ENCODE results near the gene SLC4A2. TPM values are rescaled to one million over a fixed set of nuclear protein-coding genes. Genes with fewer than 3 reads are reported as not detected.

Gene SLC4A2
- total RNA-seq, 1 experiment from 2014 or later = 164 TPM

DNA sequence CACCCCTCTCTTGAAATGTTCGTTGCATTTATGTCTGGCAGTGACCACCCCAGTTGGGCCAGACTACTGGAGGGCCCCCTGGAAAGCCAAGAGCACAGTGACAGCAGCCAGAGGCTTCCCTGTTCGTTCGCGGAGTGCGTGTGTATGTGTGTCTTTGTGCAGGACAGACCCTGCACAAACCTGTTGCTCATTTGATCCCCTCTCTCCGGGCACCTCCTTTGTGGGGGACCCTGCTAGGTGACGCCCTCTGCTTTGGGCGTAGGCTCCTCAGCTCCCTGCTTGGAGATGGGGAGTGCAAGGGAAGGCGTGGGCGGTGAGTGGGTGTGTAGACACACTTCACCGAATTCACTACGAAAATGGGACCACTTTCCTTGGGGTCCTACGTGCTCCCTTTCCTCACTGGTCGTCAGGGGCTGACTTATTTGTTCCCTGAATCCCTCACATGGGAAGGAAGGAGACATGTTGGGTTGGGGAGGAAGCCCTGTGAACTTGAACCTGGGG is 65.6 kb downstream of the SLC4A2 start:
- no peaks in the 10 kb centered on the region for H3K9me3 Mint-ChIP-seq
- peaks cover 5% of the 10 kb centered on the region; the same call in 1 of the 2 replicates for H3K27me3 Mint-ChIP-seq (ENCODE audit: low read depth)
- TF ChIP-seq MYBL2 (CRISPR knock-in tag; IDR thresholded peaks at IDR 0.05) = no peak
- no peak for TF ChIP-seq JAZF1 (CRISPR knock-in tag; IDR thresholded peaks at IDR 0.05)
- TF ChIP-seq CREM (CRISPR knock-in tag; IDR thresholded peaks at IDR 0.05) = no peak
- TF ChIP-seq, protein P1, sequence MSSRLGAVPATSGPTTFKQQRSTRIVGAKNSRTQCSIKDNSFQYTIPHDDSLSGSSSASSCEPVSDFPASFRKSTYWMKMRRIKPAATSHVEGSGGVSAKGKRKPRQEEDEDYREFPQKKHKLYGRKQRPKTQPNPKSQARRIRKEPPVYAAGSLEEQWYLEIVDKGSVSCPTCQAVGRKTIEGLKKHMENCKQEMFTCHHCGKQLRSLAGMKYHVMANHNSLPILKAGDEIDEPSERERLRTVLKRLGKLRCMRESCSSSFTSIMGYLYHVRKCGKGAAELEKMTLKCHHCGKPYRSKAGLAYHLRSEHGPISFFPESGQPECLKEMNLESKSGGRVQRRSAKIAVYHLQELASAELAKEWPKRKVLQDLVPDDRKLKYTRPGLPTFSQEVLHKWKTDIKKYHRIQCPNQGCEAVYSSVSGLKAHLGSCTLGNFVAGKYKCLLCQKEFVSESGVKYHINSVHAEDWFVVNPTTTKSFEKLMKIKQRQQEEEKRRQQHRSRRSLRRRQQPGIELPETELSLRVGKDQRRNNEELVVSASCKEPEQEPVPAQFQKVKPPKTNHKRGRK (CRISPR knock-in tag; IDR thresholded peaks at IDR 0.05; ENCODE audit: borderline replicate concordance) = no peak
- no peak for TF ChIP-seq SOX15 (CRISPR knock-in tag; IDR thresholded peaks at IDR 0.05)
- TF ChIP-seq, protein P2, sequence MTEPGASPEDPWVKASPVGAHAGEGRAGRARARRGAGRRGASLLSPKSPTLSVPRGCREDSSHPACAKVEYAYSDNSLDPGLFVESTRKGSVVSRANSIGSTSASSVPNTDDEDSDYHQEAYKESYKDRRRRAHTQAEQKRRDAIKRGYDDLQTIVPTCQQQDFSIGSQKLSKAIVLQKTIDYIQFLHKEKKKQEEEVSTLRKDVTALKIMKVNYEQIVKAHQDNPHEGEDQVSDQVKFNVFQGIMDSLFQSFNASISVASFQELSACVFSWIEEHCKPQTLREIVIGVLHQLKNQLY (CRISPR knock-in tag; IDR thresholded peaks at IDR 0.05) = no peak
- TF ChIP-seq, protein P3, sequence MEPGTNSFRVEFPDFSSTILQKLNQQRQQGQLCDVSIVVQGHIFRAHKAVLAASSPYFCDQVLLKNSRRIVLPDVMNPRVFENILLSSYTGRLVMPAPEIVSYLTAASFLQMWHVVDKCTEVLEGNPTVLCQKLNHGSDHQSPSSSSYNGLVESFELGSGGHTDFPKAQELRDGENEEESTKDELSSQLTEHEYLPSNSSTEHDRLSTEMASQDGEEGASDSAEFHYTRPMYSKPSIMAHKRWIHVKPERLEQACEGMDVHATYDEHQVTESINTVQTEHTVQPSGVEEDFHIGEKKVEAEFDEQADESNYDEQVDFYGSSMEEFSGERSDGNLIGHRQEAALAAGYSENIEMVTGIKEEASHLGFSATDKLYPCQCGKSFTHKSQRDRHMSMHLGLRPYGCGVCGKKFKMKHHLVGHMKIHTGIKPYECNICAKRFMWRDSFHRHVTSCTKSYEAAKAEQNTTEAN (CRISPR knock-in tag; IDR thresholded peaks at IDR 0.05) = no peak
- ChIA-PET POLR2A (interaction anchor here (0.6 kb wide), 1 partner anchor 219 kb away, joined by 3 read pairs; no protein-coding TSS in a partner anchor), CTCF (interaction anchor here (0.8 to 4.2 kb wide), 21 partner anchors 8 to 121 kb away, joined by 3 to 65 read pairs (median 7); partner anchors contain the start of genes ABCF2, ASIC3, GBX1 and H2BK1)
- ATAC-seq (no peak), DNase-seq (ENCODE audit: low spot score) (no peak)
- H3K27ac Mint-ChIP-seq = peak overlapping the region; percentile 49
- peaks cover 27% of the 10 kb centered on the region for H3K36me3 Mint-ChIP-seq
- peak overlapping the region; percentile 83 for H3K4me3 Mint-ChIP-seq
- peaks cover 31% of the 10 kb centered on the region for H3K4me1 Mint-ChIP-seq

GRCh38 chr7:151125470-151125845 is 66.1 kb downstream of the SLC4A2 start:
- peak overlapping the region; percentile 49; the same call in 1 of the 2 replicates for H3K27ac Mint-ChIP-seq
- H3K4me3 Mint-ChIP-seq = peak overlapping the region; percentile 83
- ChIA-PET POLR2A (interaction anchor here (0.6 to 1.7 kb wide), 2 partner anchors 102 to 219 kb away, joined by 3 to 7 read pairs; partner anchors contain the start of gene ABCF2), CTCF (interaction anchor here (0.6 to 4.2 kb wide), 20 partner anchors 10 to 377 kb away, joined by 3 to 65 read pairs (median 6); partner anchors contain the start of genes ABCF2, GBX1 and H2BK1)
- DNase-seq (ENCODE audit: low spot score) = peak; percentile 83
- TF ChIP-seq SP1 (CRISPR knock-in tag; conservative IDR thresholded peaks at IDR 0.05) (peak; percentile 33; the same call in 1 of the 2 replicates), ZNF423 (CRISPR knock-in tag; IDR thresholded peaks at IDR 0.05) (no peak; the same call in 1 of the 2 replicates), FOXP1 (CRISPR knock-in tag; IDR thresholded peaks at IDR 0.05; ENCODE audit: borderline replicate concordance) (0 out of 2 replicates have a peak, but pooled peaks have one; percentile 49), CBFB (CRISPR knock-in tag; IDR thresholded peaks at IDR 0.05; ENCODE audit: low read depth) (0 out of 2 replicates have a peak, but pooled peaks have one; percentile 59), NR1H2 (CRISPR knock-in tag; IDR thresholded peaks at IDR 0.05) (no peak), ZNF671 (CRISPR knock-in tag; IDR thresholded peaks at IDR 0.05) (no peak), ZNF232 (CRISPR knock-in tag; IDR thresholded peaks at IDR 0.05) (0 out of 2 replicates have a peak, but pooled peaks have one; percentile 49), ETV6 (CRISPR knock-in tag; IDR thresholded peaks at IDR 0.05) (0 out of 2 replicates have a peak, but pooled peaks have one; percentile 45), ZNF281 (CRISPR knock-in tag; IDR thresholded peaks at IDR 0.05) (peak; percentile 89)
- peak; percentile 60 for ATAC-seq
- H3K36me3 Mint-ChIP-seq = peaks cover 27% of the 10 kb centered on the region
- H3K9me3 Mint-ChIP-seq = no peaks in the 10 kb centered on the region
- H3K4me1 Mint-ChIP-seq = peaks cover 31% of the 10 kb centered on the region
- peaks cover 5% of the 10 kb centered on the region; the same call in 1 of the 2 replicates for H3K27me3 Mint-ChIP-seq (ENCODE audit: low read depth)
